GM23248 (cell line): ENCODE data around the gene SPAG17. TPM values are rescaled to one million over a fixed set of nuclear protein-coding genes. Genes with fewer than 3 reads are reported as not detected.

Source experiments
- DNase-seq: peaks from one replicate; pipeline ENCODE4 v3.0.0-alpha.2; 2015
- H2AFZ ChIP-seq: fragments of 200-600 bp; sonication (generic); 2 replicates; pipeline ENCODE4 v1.6.1; 2016; ENCODE audit warnings: antibody characterized with exemption
- H3F3A ChIP-seq: fragments of 200-600 bp; sonication (generic); 2 replicates; pipeline ENCODE4 v1.6.1; 2016; ENCODE audit warnings: mild to moderate bottlenecking, antibody characterized with exemption, mixed run types; ENCODE audit not compliant: insufficient read depth
- H3K27ac ChIP-seq: fragments of 200-600 bp; sonication (generic); 2 replicates; pipeline ENCODE4 v1.5.1; 2016; ENCODE audit warnings: mild to moderate bottlenecking
- H3K27me3 ChIP-seq: fragments of 200-600 bp; sonication (generic); replicated peaks from 2 replicates; pipeline ENCODE4 v1.6.1; 2016; ENCODE audit warnings: mild to moderate bottlenecking; ENCODE audit not compliant: insufficient read depth
- H3K36me3 ChIP-seq: fragments of 200-600 bp; sonication (generic); 2 replicates; pipeline ENCODE4 v1.6.1; 2016; ENCODE audit warnings: low read depth, mild to moderate bottlenecking
- H3K4me1 ChIP-seq: fragments of 200-600 bp; sonication (generic); 2 replicates; pipeline ENCODE4 v1.6.1; 2016; ENCODE audit warnings: mild to moderate bottlenecking; ENCODE audit not compliant: insufficient read depth
- H3K4me2 ChIP-seq: fragments of 200-600 bp; sonication (generic); one replicate; pipeline ENCODE4 v1.6.1; 2016; ENCODE audit warnings: mild to moderate bottlenecking; ENCODE audit not compliant: unreplicated experiment
- H3K4me3 ChIP-seq: fragments of 200-600 bp; sonication (generic); 2 replicates; pipeline ENCODE4 v1.5.1; 2016; ENCODE audit warnings: mild to moderate bottlenecking
- H3K79me2 ChIP-seq: fragments of 200-600 bp; sonication (generic); 2 replicates; pipeline ENCODE4 v1.6.1; 2016; ENCODE audit warnings: mild to moderate bottlenecking; ENCODE audit not compliant: insufficient read depth
- H3K9ac ChIP-seq: fragments of 200-600 bp; sonication (generic); 2 replicates; pipeline ENCODE4 v1.6.1; 2016; ENCODE audit warnings: mild to moderate bottlenecking
- H3K9me2 ChIP-seq: fragments of 200-600 bp; sonication (generic); 2 replicates; pipeline ENCODE4 v1.6.1; 2016; ENCODE audit warnings: mixed run types, mild to moderate bottlenecking, moderate library complexity; ENCODE audit not compliant: insufficient read depth
- H3K9me3 ChIP-seq: fragments of 200-600 bp; sonication (generic); one replicate; pipeline ENCODE4 v1.6.1; 2017; ENCODE audit warnings: low read depth
- H4K20me1 ChIP-seq: fragments of 200-600 bp; sonication (generic); 2 replicates; pipeline ENCODE4 v1.6.0; 2016; ENCODE audit not compliant: insufficient read depth
- EZH2 ChIP-seq: fragments of 200-600 bp; sonication (generic); IDR thresholded peaks from 2 replicates; pipeline ENCODE4 v1.6.1; 2018; ENCODE audit warnings: antibody characterized with exemption, mild to moderate bottlenecking; ENCODE audit not compliant: insufficient read depth, poor library complexity, severe bottlenecking
- EZH2phosphoT487 ChIP-seq: fragments of 200-600 bp; sonication (generic); IDR thresholded peaks from 2 replicates; pipeline ENCODE4 v1.6.1; 2018; ENCODE audit warnings: antibody characterized with exemption, moderate library complexity, mild to moderate bottlenecking, low read depth; ENCODE audit not compliant: insufficient read depth
- WGBS, 2 experiments: methylation state at CpG; one replicate each; pipeline ENCODE4 v1.1.6; 2015 to 2017; ENCODE audit warnings: low lambda C conversion rate in 2 of 2, low coverage in 1 of 2; ENCODE audit errors: missing lambda C conversion rate in 2 of 2; 5-methylcytosine and 5-hydroxymethylcytosine counted together
- in situ Hi-C: fragments of 300-500 bp; cut with MboI; formaldehyde crosslinking; loops from 2 replicates; pipeline ENCODE4 v1.15.0; 2020
- polyA plus RNA-seq: library from polyadenylated mRNA; unstranded; fragments of >200 nt; fragmentation: Nextera tagmentation; extraction: Ambion mirVana; gene quantifications from 2 replicates; pipeline ENCODE4 v1.2.1, GENCODE V29; 2016
- total RNA-seq: library from RNA; depleted of rRNA; stranded (reverse); fragments of >200 nt; shearing (Covaris generic); gene quantifications from 2 replicates; pipeline ENCODE4 v1.2.3, GENCODE V29; 2014

SPAG17 gene
- total and polyA plus RNA-seq, 2 experiments from 2014 or later: 0.15 TPM; not detected in 1

DNA sequence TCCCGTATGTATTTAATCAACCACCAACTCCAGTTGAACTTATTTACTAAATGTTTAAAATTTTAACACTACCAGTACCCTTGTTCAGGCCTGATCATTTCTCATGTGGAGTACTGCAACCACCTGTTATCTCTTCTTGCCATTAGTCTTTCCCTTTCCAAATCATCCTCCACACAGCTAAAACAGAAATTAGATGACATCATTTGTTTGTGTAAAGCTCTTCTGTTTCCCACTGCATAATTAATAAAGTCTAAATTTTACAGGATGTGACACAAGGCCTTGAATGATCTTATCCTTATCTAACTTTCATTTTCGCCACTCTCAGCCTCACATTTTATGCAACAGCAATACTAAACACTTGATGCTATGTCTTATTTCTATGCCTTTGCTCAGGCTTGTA lies 280.0 kb downstream of the SPAG17 start:
- no peaks in the 10 kb centered on the region for H4K20me1 ChIP-seq
- H3K9me2 ChIP-seq: no peaks in the 10 kb centered on the region
- no peaks in the 10 kb centered on the region for H3K9me3 ChIP-seq
- in situ Hi-C loops: loop anchor here (25.0 kb wide), 1 partner anchor 818 kb away; no protein-coding TSS in a partner anchor
- no peaks in the 10 kb centered on the region for H3K4me1 ChIP-seq
- H3K36me3 ChIP-seq: peaks cover 48% of the 10 kb centered on the region
- H3K4me2 ChIP-seq: no peak overlapping the region
- DNase-seq: no peak
- 100% methylated on average over 2 of the region's 2 CpGs for WGBS, 2 experiments
- no peaks in the 10 kb centered on the region for H3K79me2 ChIP-seq
- H3F3A ChIP-seq: 0 out of 2 replicates have a peak, but pooled peaks cover 2% of the 10 kb centered on the region
- no peak overlapping the region for H2AFZ ChIP-seq
- H3K27me3 ChIP-seq: no peaks in the 10 kb centered on the region
- TF ChIP-seq EZH2phosphoT487: no peak
- no peak for TF ChIP-seq EZH2
- H3K27ac ChIP-seq: no peak overlapping the region
- no peak overlapping the region for H3K9ac ChIP-seq
- H3K4me3 ChIP-seq: no peak overlapping the region

GRCh38 chr1:117904485-117904884 lies 280.5 kb downstream of the SPAG17 start:
- Histone ChIP-seq H3K79me2 (no peaks in the 10 kb centered on the region), H3K36me3 (peaks cover 42% of the 10 kb centered on the region), H3K9me2 (no peaks in the 10 kb centered on the region), H3K27ac (no peak overlapping the region), H2AFZ (no peak overlapping the region), H3K4me3 (no peak overlapping the region), H3F3A (0 out of 2 replicates have a peak, but pooled peaks cover 5% of the 10 kb centered on the region), H3K4me2 (no peak overlapping the region), H3K4me1 (no peaks in the 10 kb centered on the region), H3K27me3 (no peaks in the 10 kb centered on the region), H3K9ac (no peak overlapping the region), H4K20me1 (no peaks in the 10 kb centered on the region), H3K9me3 (no peaks in the 10 kb centered on the region)
- DNase-seq: no peak
- 97 to 100% methylated on average over 3 of the region's 3 CpGs for WGBS, 2 experiments
- TF ChIP-seq EZH2phosphoT487 (no peak), EZH2 (no peak)
- in situ Hi-C loops: loop anchor here (25.0 kb wide), 1 partner anchor 817 kb away; no protein-coding TSS in a partner anchor
